ENCODE results near the gene GRPEL2. TPM values are rescaled to one million over a fixed set of nuclear protein-coding genes. Genes with fewer than 3 reads are reported as not detected.
A peak's percentile ranks its signal among the peaks of the same experiment; 100 is the strongest.

Gene GRPEL2
- total and polyA plus RNA-seq, 7 experiments from 2014 or later = 5.9 to 40.1 (median 13.4) TPM

GRCh38 chr5:149363358-149363757, 18.1 kb downstream of the GRPEL2 start:
- H3K27ac Mint-ChIP-seq = peak overlapping the region in 5 of 9 donors; percentile 12 to 87 (median 51)
- intact Hi-C loops (cut with micrococcal nuclease) = no loop called here
- ChIA-PET CTCF (interaction anchor here (0.6 to 1.1 kb wide), 3 partner anchors 97 to 1097 kb away, joined by 3 to 4 read pairs (median 3); no protein-coding TSS in a partner anchor), POLR2A (no interaction called here)
- Histone ChIP-seq H3K9me3 (ENCODE audit: control insufficient read depth in 2 of 3, low read length in 3 of 3) (no peaks in the 10 kb centered on the region), H3K4me3 (ENCODE audit: low read length) (no peak overlapping the region), H3K27me3 (ENCODE audit: control insufficient read depth in 2 of 2, insufficient read depth in 2 of 2, low read length in 2 of 2) (no peaks in the 10 kb centered on the region), H3K36me3 (ENCODE audit: control insufficient read depth in 2 of 3, insufficient read depth in 3 of 3, low read length in 3 of 3) (peaks cover 0 to 16% (median 0%) of the 10 kb centered on the region in 3 experiments), H3K4me1 (ENCODE audit: control insufficient read depth in 2 of 2, insufficient read depth in 2 of 2, low read length in 2 of 2) (peaks cover 7 to 35% of the 10 kb centered on the region in 2 donors), H3K27ac (ENCODE audit: low read depth, low read length) (no peak overlapping the region)
- peak overlapping the region in 1 of 10 donors; percentile 8 for H3K4me3 Mint-ChIP-seq
- H3K36me3 Mint-ChIP-seq = peaks cover 4 to 9% (median 6%) of the 10 kb centered on the region in 5 donors
- peaks cover 33 to 72% (median 48%) of the 10 kb centered on the region in 7 donors for H3K4me1 Mint-ChIP-seq
- DNase-seq (no peak), ATAC-seq (no peak)
- peaks cover 0 to 5% (median 0%) of the 10 kb centered on the region in 11 donors for H3K9me3 Mint-ChIP-seq
- no peaks in the 10 kb centered on the region for H3K27me3 Mint-ChIP-seq

GRCh38 chr5:149363936-149364335, 18.6 kb downstream of the GRPEL2 start:
- ChIA-PET POLR2A (interaction anchor here (1.5 kb wide), 1 partner anchor 21 kb away, joined by 4 read pairs; no protein-coding TSS in a partner anchor), CTCF (interaction anchor here (1.0 kb wide), 1 partner anchor 28 kb away, joined by 3 read pairs; no protein-coding TSS in a partner anchor)
- peaks cover 0 to 17% (median 0%) of the 10 kb centered on the region in 3 experiments for H3K36me3 ChIP-seq (ENCODE audit: control insufficient read depth in 2 of 3, insufficient read depth in 3 of 3, low read length in 3 of 3)
- ATAC-seq (no peak), DNase-seq (no peak)
- peaks cover 0 to 5% (median 0%) of the 10 kb centered on the region in 11 donors for H3K9me3 Mint-ChIP-seq
- no peaks in the 10 kb centered on the region for H3K27me3 ChIP-seq (ENCODE audit: control insufficient read depth in 2 of 2, insufficient read depth in 2 of 2, low read length in 2 of 2)
- no peaks in the 10 kb centered on the region for H3K27me3 Mint-ChIP-seq
- intact Hi-C loops (cut with micrococcal nuclease) = no loop called here
- peaks cover 4 to 9% (median 6%) of the 10 kb centered on the region in 5 donors for H3K36me3 Mint-ChIP-seq
- peaks cover 7 to 32% of the 10 kb centered on the region in 2 donors for H3K4me1 ChIP-seq (ENCODE audit: control insufficient read depth in 2 of 2, insufficient read depth in 2 of 2, low read length in 2 of 2)
- peak overlapping the region in 3 of 9 donors; percentile 25 to 63 (median 56) for H3K27ac Mint-ChIP-seq
- H3K4me1 Mint-ChIP-seq = peaks cover 27 to 71% (median 45%) of the 10 kb centered on the region in 7 donors
- H3K27ac ChIP-seq (ENCODE audit: low read depth, low read length) = no peak overlapping the region
- no peaks in the 10 kb centered on the region for H3K9me3 ChIP-seq (ENCODE audit: control insufficient read depth in 2 of 3, low read length in 3 of 3)
- no peak overlapping the region for H3K4me3 Mint-ChIP-seq
- H3K4me3 ChIP-seq (ENCODE audit: low read length) = no peak overlapping the region

GRCh38 chr5:149364719-149365118, 19.4 kb downstream of the GRPEL2 start:
- H3K9me3 ChIP-seq (ENCODE audit: control insufficient read depth in 2 of 3, low read length in 3 of 3) = no peaks in the 10 kb centered on the region
- ChIA-PET POLR2A (interaction anchor here (1.5 kb wide), 1 partner anchor 22 kb away, joined by 4 read pairs; no protein-coding TSS in a partner anchor), CTCF (interaction anchor here (1.0 to 5.2 kb wide), 4 partner anchors 11 to 67 kb away, joined by 3 to 61 read pairs (median 14); no protein-coding TSS in a partner anchor)
- H3K27ac Mint-ChIP-seq = peak overlapping the region in 6 of 9 donors; percentile 25 to 72 (median 58)
- peaks cover 7 to 24% of the 10 kb centered on the region in 2 donors for H3K4me1 ChIP-seq (ENCODE audit: control insufficient read depth in 2 of 2, insufficient read depth in 2 of 2, low read length in 2 of 2)
- H3K27me3 ChIP-seq (ENCODE audit: control insufficient read depth in 2 of 2, insufficient read depth in 2 of 2, low read length in 2 of 2) = no peaks in the 10 kb centered on the region
- intact Hi-C loops (cut with micrococcal nuclease) = loop anchor here in 1 of 2 donors (5.0 kb wide), 1 partner anchor 198 kb away; no protein-coding TSS in a partner anchor
- peaks cover 0 to 5% (median 0%) of the 10 kb centered on the region in 11 donors for H3K9me3 Mint-ChIP-seq
- H3K4me3 ChIP-seq (ENCODE audit: low read length) = no peak overlapping the region
- DNase-seq = no peak
- no peak overlapping the region for H3K27ac ChIP-seq (ENCODE audit: low read depth, low read length)
- H3K36me3 Mint-ChIP-seq = peaks cover 4 to 9% (median 6%) of the 10 kb centered on the region in 5 donors
- peaks cover 0 to 17% (median 0%) of the 10 kb centered on the region in 3 experiments for H3K36me3 ChIP-seq (ENCODE audit: control insufficient read depth in 2 of 3, insufficient read depth in 3 of 3, low read length in 3 of 3)
- no peaks in the 10 kb centered on the region for H3K27me3 Mint-ChIP-seq
- no peak for ATAC-seq
- no peak overlapping the region for H3K4me3 Mint-ChIP-seq
- peaks cover 19 to 67% (median 37%) of the 10 kb centered on the region in 7 donors for H3K4me1 Mint-ChIP-seq

- no peaks in the 10 kb centered on the region for H3K27me3 Mint-ChIP-seq
- peaks cover 2 to 9% (median 6%) of the 10 kb centered on the region in 5 donors for H3K36me3 Mint-ChIP-seq
- Histone ChIP-seq H3K4me1 (ENCODE audit: control insufficient read depth in 2 of 2, insufficient read depth in 2 of 2, low read length in 2 of 2) (peaks cover 1 to 17% of the 10 kb centered on the region in 2 donors), H3K36me3 (ENCODE audit: control insufficient read depth in 2 of 3, insufficient read depth in 3 of 3, low read length in 3 of 3) (peaks cover 0 to 17% (median 0%) of the 10 kb centered on the region in 3 experiments), H3K4me3 (ENCODE audit: low read length) (no peak overlapping the region), H3K27ac (ENCODE audit: low read depth, low read length) (no peak overlapping the region), H3K27me3 (ENCODE audit: control insufficient read depth in 2 of 2, insufficient read depth in 2 of 2, low read length in 2 of 2) (no peaks in the 10 kb centered on the region), H3K9me3 (ENCODE audit: control insufficient read depth in 2 of 3, low read length in 3 of 3) (no peaks in the 10 kb centered on the region)
- CTCF ChIA-PET = interaction anchor here (1.1 to 5.2 kb wide), 5 partner anchors 12 to 66 kb away, joined by 3 to 61 read pairs (median 24); partner anchors contain the start of gene GRPEL2
- H3K4me3 Mint-ChIP-seq = no peak overlapping the region
- POLR2A ChIA-PET = interaction anchor here (4.4 kb wide), 1 partner anchor 18 kb away, joined by 43 read pairs; the partner anchor contains the start of gene GRPEL2
- DNase-seq (no peak), ATAC-seq (no peak)
- intact Hi-C loops (cut with micrococcal nuclease) = loop anchor here in 1 of 2 donors (5.0 kb wide), 1 partner anchor 197 kb away; no protein-coding TSS in a partner anchor
- H3K9me3 Mint-ChIP-seq = peaks cover 0 to 4% (median 0%) of the 10 kb centered on the region in 11 donors
- peak overlapping the region in 1 of 9 donors; percentile 70 for H3K27ac Mint-ChIP-seq
- peaks cover 12 to 60% (median 32%) of the 10 kb centered on the region in 7 donors for H3K4me1 Mint-ChIP-seq
Measured at GRCh38 chr5:149365418-149365817, 20.1 kb downstream of the GRPEL2 start.

GRCh38 chr5:149366169-149366729, 20.9 kb downstream of the GRPEL2 start:
- Mint-ChIP-seq H3K4me3 (no peak overlapping the region), H3K4me1 (peaks cover 4 to 53% (median 26%) of the 10 kb centered on the region in 7 donors), H3K36me3 (peaks cover 2 to 9% (median 6%) of the 10 kb centered on the region in 5 donors), H3K9me3 (peaks cover 0 to 2% (median 0%) of the 10 kb centered on the region in 11 donors), H3K27me3 (no peaks in the 10 kb centered on the region), H3K27ac (peak overlapping the region in 3 of 9 donors; percentile 8 to 48 (median 9))
- H3K4me1 ChIP-seq (ENCODE audit: control insufficient read depth in 2 of 2, insufficient read depth in 2 of 2, low read length in 2 of 2) = peaks cover 0 to 9% of the 10 kb centered on the region in 2 donors
- no peaks in the 10 kb centered on the region for H3K27me3 ChIP-seq (ENCODE audit: control insufficient read depth in 2 of 2, insufficient read depth in 2 of 2, low read length in 2 of 2)
- peaks cover 0 to 17% (median 0%) of the 10 kb centered on the region in 3 experiments for H3K36me3 ChIP-seq (ENCODE audit: control insufficient read depth in 2 of 3, insufficient read depth in 3 of 3, low read length in 3 of 3)
- intact Hi-C loops (cut with micrococcal nuclease) = loop anchor here in 1 of 2 donors (5.0 kb wide), 1 partner anchor 196 kb away; no protein-coding TSS in a partner anchor
- ChIA-PET CTCF (interaction anchor here (0.7 to 5.2 kb wide), 9 partner anchors 8 to 58 kb away, joined by 3 to 61 read pairs (median 9); partner anchors contain the start of genes GRPEL2 and PCYOX1L), POLR2A (interaction anchor here (1.9 to 4.4 kb wide), 2 partner anchors 8 to 19 kb away, joined by 8 to 43 read pairs; partner anchors contain the start of genes GRPEL2 and PCYOX1L)
- ATAC-seq (no peak), DNase-seq (no peak)
- no peaks in the 10 kb centered on the region for H3K9me3 ChIP-seq (ENCODE audit: control insufficient read depth in 2 of 3, low read length in 3 of 3)
- no peak overlapping the region for H3K4me3 ChIP-seq (ENCODE audit: low read length)
- no peak overlapping the region for H3K27ac ChIP-seq (ENCODE audit: low read depth, low read length)

Data from naive thymus-derived CD4-positive, alpha-beta T cell (primary cell).